ENCODE measurements around the gene CYFIP1. TPM values are rescaled to one million over a fixed set of nuclear protein-coding genes. Genes with fewer than 3 reads are reported as not detected.

CYFIP1 gene
- total RNA-seq, 4 donors from 2014 or later, result 86.8 to 131 (median 105) TPM

GRCh38 chr15:22850055-22850454, 130.1 kb downstream of the CYFIP1 start:
- TF ChIP-seq CTCF (IDR thresholded peaks at IDR 0.05) (no peak), POLR2A (IDR thresholded peaks at IDR 0.05; ENCODE audit: low read depth) (no peak), EP300 (IDR thresholded peaks at IDR 0.05) (no peak), POLR2AphosphoS5 (IDR thresholded peaks at IDR 0.05) (no peak)
- Histone ChIP-seq H3K4me1 (no peaks in the 10 kb centered on the region), H3K4me3 (no peak overlapping the region), H3K36me3 (peaks cover 36 to 83% (median 54%) of the 10 kb centered on the region in 4 donors), H3K27ac (replicated peaks in 1 of 4) (no peak overlapping the region), H3K9me3 (no peaks in the 10 kb centered on the region), H3K27me3 (no peaks in the 10 kb centered on the region)
- WGBS, result 86% methylated on average over 3 of the region's 3 CpGs
- DNase-seq (ENCODE audit: extremely low spot score), result no peak
- intact Hi-C loops (cut with DNase I), result no loop called here

GRCh38 chr15:22846073-22846472, 134.1 kb downstream of the CYFIP1 start:
- no peak for DNase-seq (ENCODE audit: extremely low spot score)
- Histone ChIP-seq H3K27me3 (no peaks in the 10 kb centered on the region), H3K36me3 (peaks cover 7 to 71% (median 30%) of the 10 kb centered on the region in 4 donors), H3K4me1 (peaks cover 0 to 16% (median 5%) of the 10 kb centered on the region in 4 donors), H3K9me3 (no peaks in the 10 kb centered on the region), H3K27ac (replicated peaks in 1 of 4) (no peak overlapping the region), H3K4me3 (no peak overlapping the region)
- WGBS, result 88% methylated on average over 6 of the region's 6 CpGs
- TF ChIP-seq POLR2AphosphoS5 (IDR thresholded peaks at IDR 0.05) (no peak), EP300 (IDR thresholded peaks at IDR 0.05) (no peak), CTCF (IDR thresholded peaks at IDR 0.05) (no peak), POLR2A (IDR thresholded peaks at IDR 0.05; ENCODE audit: low read depth) (no peak)
- intact Hi-C loops (cut with DNase I), result loop anchor here (10.0 kb wide), 1 partner anchor 99 kb away; no protein-coding TSS in a partner anchor

- H3K27ac ChIP-seq (replicated peaks in 1 of 4), result no peak overlapping the region
- peaks cover 4 to 22% (median 12%) of the 10 kb centered on the region in 4 donors for H3K4me1 ChIP-seq
- no peaks in the 10 kb centered on the region for H3K27me3 ChIP-seq
- no peak for TF ChIP-seq POLR2AphosphoS5 (IDR thresholded peaks at IDR 0.05)
- no peak for TF ChIP-seq POLR2A (IDR thresholded peaks at IDR 0.05; ENCODE audit: low read depth)
- no peak for TF ChIP-seq EP300 (IDR thresholded peaks at IDR 0.05)
- no peak for TF ChIP-seq CTCF (IDR thresholded peaks at IDR 0.05)
- 60% methylated on average over 2 of the region's 2 CpGs for WGBS
- no peak for DNase-seq (ENCODE audit: extremely low spot score)
- H3K9me3 ChIP-seq, result no peaks in the 10 kb centered on the region
- intact Hi-C loops (cut with DNase I), result loop anchor here (10.0 kb wide), 1 partner anchor 99 kb away; no protein-coding TSS in a partner anchor
- H3K36me3 ChIP-seq, result peaks cover 7 to 65% (median 30%) of the 10 kb centered on the region in 4 donors
- no peak overlapping the region for H3K4me3 ChIP-seq
These were observed 134.8 kb downstream of the CYFIP1 start for GRCh38 chr15:22845289-22845900.

- no peak for TF ChIP-seq CTCF (IDR thresholded peaks at IDR 0.05)
- no peak for TF ChIP-seq POLR2A (IDR thresholded peaks at IDR 0.05; ENCODE audit: low read depth)
- TF ChIP-seq POLR2AphosphoS5 (IDR thresholded peaks at IDR 0.05), result no peak
- TF ChIP-seq EP300 (IDR thresholded peaks at IDR 0.05), result no peak
- H3K27me3 ChIP-seq, result no peaks in the 10 kb centered on the region
- no peak overlapping the region for H3K4me3 ChIP-seq
- WGBS, result 88% methylated on average over 19 of the region's 19 CpGs
- intact Hi-C loops (cut with DNase I), result loop anchor here (10.0 kb wide), 1 partner anchor 100 kb away; no protein-coding TSS in a partner anchor
- H3K27ac ChIP-seq (replicated peaks in 1 of 4), result no peak overlapping the region
- peaks cover 7 to 59% (median 28%) of the 10 kb centered on the region in 4 donors for H3K36me3 ChIP-seq
- no peak for DNase-seq (ENCODE audit: extremely low spot score)
- no peaks in the 10 kb centered on the region for H3K9me3 ChIP-seq
- H3K4me1 ChIP-seq, result peaks cover 11 to 30% (median 20%) of the 10 kb centered on the region in 4 donors
These were observed 135.5 kb downstream of the CYFIP1 start for GRCh38 chr15:22844421-22845288.
